ENCODE results near the gene ZNF445.

DNA sequence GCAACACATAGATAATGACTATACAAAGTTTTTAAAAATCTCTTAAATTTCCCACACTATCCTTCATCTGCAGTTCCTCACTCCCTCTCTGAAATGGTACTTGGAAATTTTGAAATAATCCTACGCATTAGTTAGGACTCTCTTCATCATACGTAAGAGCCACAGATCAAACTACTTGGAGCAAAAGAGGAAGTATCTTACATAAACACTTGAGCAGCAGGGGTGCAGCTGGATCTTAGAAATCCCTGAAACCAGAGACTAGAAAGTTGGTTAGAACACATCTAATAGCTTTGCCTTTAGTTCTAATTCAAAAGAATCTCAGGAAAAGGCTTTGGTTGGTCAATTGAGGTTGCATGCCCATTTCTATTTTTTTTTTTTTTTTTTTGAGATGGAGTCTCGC, 38.8 kb upstream of the ZNF445 start:
- TF ChIP-seq, protein P1, sequence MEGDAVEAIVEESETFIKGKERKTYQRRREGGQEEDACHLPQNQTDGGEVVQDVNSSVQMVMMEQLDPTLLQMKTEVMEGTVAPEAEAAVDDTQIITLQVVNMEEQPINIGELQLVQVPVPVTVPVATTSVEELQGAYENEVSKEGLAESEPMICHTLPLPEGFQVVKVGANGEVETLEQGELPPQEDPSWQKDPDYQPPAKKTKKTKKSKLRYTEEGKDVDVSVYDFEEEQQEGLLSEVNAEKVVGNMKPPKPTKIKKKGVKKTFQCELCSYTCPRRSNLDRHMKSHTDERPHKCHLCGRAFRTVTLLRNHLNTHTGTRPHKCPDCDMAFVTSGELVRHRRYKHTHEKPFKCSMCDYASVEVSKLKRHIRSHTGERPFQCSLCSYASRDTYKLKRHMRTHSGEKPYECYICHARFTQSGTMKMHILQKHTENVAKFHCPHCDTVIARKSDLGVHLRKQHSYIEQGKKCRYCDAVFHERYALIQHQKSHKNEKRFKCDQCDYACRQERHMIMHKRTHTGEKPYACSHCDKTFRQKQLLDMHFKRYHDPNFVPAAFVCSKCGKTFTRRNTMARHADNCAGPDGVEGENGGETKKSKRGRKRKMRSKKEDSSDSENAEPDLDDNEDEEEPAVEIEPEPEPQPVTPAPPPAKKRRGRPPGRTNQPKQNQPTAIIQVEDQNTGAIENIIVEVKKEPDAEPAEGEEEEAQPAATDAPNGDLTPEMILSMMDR (IDR thresholded peaks at IDR 0.05; ENCODE audit: control extremely low read depth in 1 of 3, insufficient read depth in 1 of 3, low read depth in 1 of 3, low read length in 3 of 3), result no peak
- TF ChIP-seq CEBPB (IDR thresholded peaks at IDR 0.05; ENCODE audit: low read depth, low read length) (no peak), RAD21 (IDR thresholded peaks at IDR 0.05 in 1 of 2, conservative IDR thresholded peaks at IDR 0.05 in 1 of 2; ENCODE audit: low read depth in 2 of 2, low read length in 2 of 2) (no peak), JUN (IDR thresholded peaks at IDR 0.05; ENCODE audit: low read depth, low read length) (no peak), RFX5 (IDR thresholded peaks at IDR 0.05; ENCODE audit: borderline replicate concordance, low read depth, low read length) (no peak), SIN3A (conservative IDR thresholded peaks at IDR 0.05 in 1 of 2, IDR thresholded peaks at IDR 0.05 in 1 of 2; ENCODE audit: low read depth in 1 of 2, low read length in 2 of 2) (no peak)
- TF ChIP-seq, protein P2, sequence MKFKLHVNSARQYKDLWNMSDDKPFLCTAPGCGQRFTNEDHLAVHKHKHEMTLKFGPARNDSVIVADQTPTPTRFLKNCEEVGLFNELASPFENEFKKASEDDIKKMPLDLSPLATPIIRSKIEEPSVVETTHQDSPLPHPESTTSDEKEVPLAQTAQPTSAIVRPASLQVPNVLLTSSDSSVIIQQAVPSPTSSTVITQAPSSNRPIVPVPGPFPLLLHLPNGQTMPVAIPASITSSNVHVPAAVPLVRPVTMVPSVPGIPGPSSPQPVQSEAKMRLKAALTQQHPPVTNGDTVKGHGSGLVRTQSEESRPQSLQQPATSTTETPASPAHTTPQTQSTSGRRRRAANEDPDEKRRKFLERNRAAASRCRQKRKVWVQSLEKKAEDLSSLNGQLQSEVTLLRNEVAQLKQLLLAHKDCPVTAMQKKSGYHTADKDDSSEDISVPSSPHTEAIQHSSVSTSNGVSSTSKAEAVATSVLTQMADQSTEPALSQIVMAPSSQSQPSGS (IDR thresholded peaks at IDR 0.05; ENCODE audit: low read length), result no peak
